ENCODE results near the gene SPATA45.

DNA sequence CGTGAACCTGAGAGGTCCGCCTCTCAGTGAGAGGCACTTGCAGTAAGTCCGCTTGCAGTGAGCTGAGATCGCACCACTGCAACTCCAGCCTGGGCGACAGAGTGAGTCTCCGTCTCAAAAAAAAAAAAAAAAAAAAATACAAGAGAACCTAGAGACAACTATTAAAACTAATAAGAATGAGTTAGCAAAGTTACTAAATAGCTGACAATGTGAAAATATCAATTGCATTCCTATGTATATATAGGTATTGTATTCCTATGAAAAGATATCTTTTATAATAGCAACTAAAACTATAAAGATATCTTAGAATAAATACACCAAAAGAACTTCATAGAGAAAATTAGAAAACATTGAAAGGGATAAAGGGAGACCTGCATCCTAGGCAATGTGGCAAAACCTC, 31.0 kb upstream of the SPATA45 start:
- TF ChIP-seq, protein P1, sequence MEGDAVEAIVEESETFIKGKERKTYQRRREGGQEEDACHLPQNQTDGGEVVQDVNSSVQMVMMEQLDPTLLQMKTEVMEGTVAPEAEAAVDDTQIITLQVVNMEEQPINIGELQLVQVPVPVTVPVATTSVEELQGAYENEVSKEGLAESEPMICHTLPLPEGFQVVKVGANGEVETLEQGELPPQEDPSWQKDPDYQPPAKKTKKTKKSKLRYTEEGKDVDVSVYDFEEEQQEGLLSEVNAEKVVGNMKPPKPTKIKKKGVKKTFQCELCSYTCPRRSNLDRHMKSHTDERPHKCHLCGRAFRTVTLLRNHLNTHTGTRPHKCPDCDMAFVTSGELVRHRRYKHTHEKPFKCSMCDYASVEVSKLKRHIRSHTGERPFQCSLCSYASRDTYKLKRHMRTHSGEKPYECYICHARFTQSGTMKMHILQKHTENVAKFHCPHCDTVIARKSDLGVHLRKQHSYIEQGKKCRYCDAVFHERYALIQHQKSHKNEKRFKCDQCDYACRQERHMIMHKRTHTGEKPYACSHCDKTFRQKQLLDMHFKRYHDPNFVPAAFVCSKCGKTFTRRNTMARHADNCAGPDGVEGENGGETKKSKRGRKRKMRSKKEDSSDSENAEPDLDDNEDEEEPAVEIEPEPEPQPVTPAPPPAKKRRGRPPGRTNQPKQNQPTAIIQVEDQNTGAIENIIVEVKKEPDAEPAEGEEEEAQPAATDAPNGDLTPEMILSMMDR (IDR thresholded peaks at IDR 0.05), result no peak
- no peak for TF ChIP-seq POLR2A (IDR thresholded peaks at IDR 0.05)
